ENCODE data around the gene LAIR2.

DNA sequence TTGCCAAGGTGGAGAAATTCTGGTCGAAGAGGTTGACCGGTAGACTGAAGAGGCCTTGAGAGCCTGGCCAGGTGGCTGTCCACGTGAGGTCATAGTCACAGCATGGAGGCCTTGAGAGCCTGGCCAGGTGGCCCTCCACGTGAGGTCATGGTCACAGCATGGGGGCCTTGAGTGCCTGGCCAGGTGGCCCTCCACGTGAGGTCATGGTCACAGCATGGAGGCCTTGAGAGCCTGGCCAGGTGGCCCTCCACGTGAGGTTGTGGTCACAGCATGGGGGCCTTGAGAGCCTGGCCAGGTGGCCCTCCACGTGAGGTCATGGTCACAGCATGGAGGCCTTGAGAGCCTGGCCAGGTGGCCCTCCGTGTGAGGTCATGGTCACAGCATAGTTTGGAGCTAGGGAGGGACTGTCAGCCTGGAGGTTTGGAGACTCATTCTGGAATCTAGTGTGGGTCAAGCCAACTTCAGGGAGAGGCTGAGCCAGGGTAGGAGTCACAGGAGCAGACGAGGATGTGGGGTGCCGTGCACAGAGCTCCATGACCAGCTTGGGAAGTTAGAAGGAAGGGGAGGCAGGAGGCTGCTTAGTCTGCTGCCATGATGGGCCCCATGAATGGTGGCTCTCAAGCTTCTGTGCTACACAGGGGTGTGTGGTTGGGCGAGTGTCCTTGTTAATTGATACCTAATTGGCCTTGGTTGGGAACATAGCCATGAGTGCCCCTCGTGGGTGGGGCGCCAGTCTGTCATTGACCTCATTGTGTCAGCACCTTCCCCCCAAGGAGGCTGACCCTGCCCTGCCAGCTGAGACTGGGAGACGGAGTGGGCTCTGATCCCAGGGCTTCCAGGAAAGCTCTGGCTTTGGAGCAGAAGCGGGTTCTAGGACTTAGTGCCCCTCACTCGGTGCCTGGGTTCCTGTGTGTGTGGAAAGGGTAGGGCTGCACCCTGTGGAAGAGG is 43.1 kb upstream of the LAIR2 start:
- TF ChIP-seq, protein P1, sequence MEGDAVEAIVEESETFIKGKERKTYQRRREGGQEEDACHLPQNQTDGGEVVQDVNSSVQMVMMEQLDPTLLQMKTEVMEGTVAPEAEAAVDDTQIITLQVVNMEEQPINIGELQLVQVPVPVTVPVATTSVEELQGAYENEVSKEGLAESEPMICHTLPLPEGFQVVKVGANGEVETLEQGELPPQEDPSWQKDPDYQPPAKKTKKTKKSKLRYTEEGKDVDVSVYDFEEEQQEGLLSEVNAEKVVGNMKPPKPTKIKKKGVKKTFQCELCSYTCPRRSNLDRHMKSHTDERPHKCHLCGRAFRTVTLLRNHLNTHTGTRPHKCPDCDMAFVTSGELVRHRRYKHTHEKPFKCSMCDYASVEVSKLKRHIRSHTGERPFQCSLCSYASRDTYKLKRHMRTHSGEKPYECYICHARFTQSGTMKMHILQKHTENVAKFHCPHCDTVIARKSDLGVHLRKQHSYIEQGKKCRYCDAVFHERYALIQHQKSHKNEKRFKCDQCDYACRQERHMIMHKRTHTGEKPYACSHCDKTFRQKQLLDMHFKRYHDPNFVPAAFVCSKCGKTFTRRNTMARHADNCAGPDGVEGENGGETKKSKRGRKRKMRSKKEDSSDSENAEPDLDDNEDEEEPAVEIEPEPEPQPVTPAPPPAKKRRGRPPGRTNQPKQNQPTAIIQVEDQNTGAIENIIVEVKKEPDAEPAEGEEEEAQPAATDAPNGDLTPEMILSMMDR (IDR thresholded peaks at IDR 0.05) = no peak
- no peak for TF ChIP-seq POLR2A (IDR thresholded peaks at IDR 0.05; ENCODE audit: low read depth)
- no peak for TF ChIP-seq POLR2AphosphoS5 (IDR thresholded peaks at IDR 0.05)
- TF ChIP-seq EP300 (IDR thresholded peaks at IDR 0.05) = no peak
